H4 (cell line): ENCODE data around the gene CIT. TPM values are rescaled to one million over a fixed set of nuclear protein-coding genes. Genes with fewer than 3 reads are reported as not detected.

ENCODE experiments used
- DNase-seq: peaks from one replicate; pipeline ENCODE4 v3.0.0-alpha.2; 2015; ENCODE audit warnings: low spot score
- total RNA-seq: library from RNA; depleted of rRNA; stranded (reverse); fragments of >200 nt; shearing (Covaris generic); gene quantifications from 2 replicates; pipeline ENCODE4 v1.2.3, GENCODE V29; 2014; rRNA removed

CIT gene
- total RNA-seq, 1 experiment from 2014 or later, result 16.9 TPM

GRCh38 chr12:119645535-119646059, 231.5 kb downstream of the CIT start:
- DNase-seq, result no peak

- DNase-seq, result no peak
Observed at GRCh38 chr12:119644930-119645329, 232.2 kb downstream of the CIT start.

GRCh38 chr12:119642986-119643385, 234.1 kb downstream of the CIT start:
- DNase-seq, result no peak

Other genes starting within 250 kb of the CIT start
- 15.0 and 19.2 TPM in 2 replicates for gene PRKAB1, start 209.2 kb downstream of the CIT start, total RNA-seq
- 1.4 and 6.8 TPM in 2 replicates for gene BICDL1, start 111.9 kb upstream of the CIT start, total RNA-seq
- 17.7 and 23.2 TPM in 2 replicates for gene RAB35, start 239.4 kb upstream of the CIT start, total RNA-seq